Activated naive CD8-positive, alpha-beta T cell treated with anti-CD3 and anti-CD28 coated beads, Interleukin-2, amount 50 U/mL, for 16 hours (primary cell): ENCODE results near the gene PBX4.

Experiments
- DNase-seq: peaks from one replicate; pipeline ENCODE4 v3.0.0-alpha.2; 2020; ENCODE audit warnings: low read depth, low spot score

Gene PBX4

GRCh38 chr19:19558055-19558454 lies 60.4 kb downstream of the PBX4 start:
- no peak for DNase-seq

- DNase-seq, result peak; percentile 41
Measured at GRCh38 chr19:19554074-19555023, 64.1 kb downstream of the PBX4 start.

GRCh38 chr19:19553670-19554069 lies 64.8 kb downstream of the PBX4 start:
- DNase-seq, result no peak

GRCh38 chr19:19552798-19553197 lies 65.7 kb downstream of the PBX4 start:
- no peak for DNase-seq

GRCh38 chr19:19551853-19552192 lies 66.7 kb downstream of the PBX4 start:
- DNase-seq, result no peak

- no peak for DNase-seq
Measured at GRCh38 chr19:19550972-19551852, 67.3 kb downstream of the PBX4 start.

- no peak for DNase-seq
Measured at GRCh38 chr19:19550485-19550929, 68.0 kb downstream of the PBX4 start.

- no peak for DNase-seq
Measured at GRCh38 chr19:19549804-19550464, 68.6 kb downstream of the PBX4 start.

GRCh38 chr19:19548915-19549759 lies 69.3 kb downstream of the PBX4 start:
- no peak for DNase-seq

- DNase-seq, result no peak
Measured at GRCh38 chr19:19547674-19548336, 70.7 kb downstream of the PBX4 start.

GRCh38 chr19:19546751-19547162 lies 71.7 kb downstream of the PBX4 start:
- no peak for DNase-seq

- no peak for DNase-seq
Measured at GRCh38 chr19:19545707-19546106, 72.8 kb downstream of the PBX4 start.

GRCh38 chr19:19544954-19545591 lies 73.4 kb downstream of the PBX4 start:
- no peak for DNase-seq

GRCh38 chr19:19544257-19544953 lies 74.1 kb downstream of the PBX4 start:
- no peak for DNase-seq

GRCh38 chr19:19543640-19544039 lies 74.8 kb downstream of the PBX4 start:
- DNase-seq, result no peak

- no peak for DNase-seq
Measured at GRCh38 chr19:19543101-19543500, 75.4 kb downstream of the PBX4 start.

- no peak for DNase-seq
Measured at GRCh38 chr19:19542507-19542906, 76.0 kb downstream of the PBX4 start.

- DNase-seq, result no peak
Measured at GRCh38 chr19:19541616-19542015, 76.9 kb downstream of the PBX4 start.
